SK-N-SH treated with all-trans-retinoic acid at 6 μM for 48 hours (cell line): ENCODE results near the gene ZEB2.
A peak's percentile ranks its signal among the peaks of the same experiment; 100 is the strongest.

Experiments used
- ATAC-seq: fragments of 200-7000 bp; cut with Tn5 transposase; 3 replicates; pipeline ENCODE4 v1.9.1; 2020; ENCODE audit warnings: mild to moderate bottlenecking, moderate library complexity
- ARNTL ChIP-seq: fragments of 450-650 bp; formaldehyde crosslinking; IDR thresholded peaks from 2 replicates; pipeline ENCODE4 v1.5.0; 2020; ENCODE audit warnings: low read depth, mild to moderate bottlenecking, moderate library complexity, borderline replicate concordance
- BACH2 ChIP-seq: fragments of 250-450 bp; sonication (Bioruptor Pico); IDR thresholded peaks from 2 replicates; pipeline ENCODE4 v1.9.0; 2021; ENCODE audit warnings: mild to moderate bottlenecking, borderline replicate concordance
- CREB5 ChIP-seq: fragments of 250-450 bp; sonication (Bioruptor Pico); IDR thresholded peaks from 2 replicates; pipeline ENCODE4 v1.5.1; 2020; ENCODE audit warnings: low read depth, mild to moderate bottlenecking, moderate library complexity
- CSDC2 ChIP-seq: fragments of 250-450 bp; sonication (Bioruptor Pico); IDR thresholded peaks from 2 replicates; pipeline ENCODE4 v1.5.0; 2020; ENCODE audit warnings: mild to moderate bottlenecking, moderate library complexity
- ESRRG ChIP-seq: fragments of 250-450 bp; sonication (Bioruptor Pico); IDR thresholded peaks from 2 replicates; pipeline ENCODE4 v1.6.1; 2021; ENCODE audit warnings: mild to moderate bottlenecking
- GLIS3 ChIP-seq: fragments of 250-450 bp; sonication (Bioruptor Pico); IDR thresholded peaks from 2 replicates; pipeline ENCODE4 v1.5.0; 2020; ENCODE audit warnings: mild to moderate bottlenecking, moderate library complexity
- POU6F1 ChIP-seq: fragments of 250-450 bp; sonication (Bioruptor Pico); IDR thresholded peaks from 2 replicates; pipeline ENCODE4 v1.8.0; 2021; ENCODE audit warnings: low read depth, mild to moderate bottlenecking, moderate library complexity, borderline replicate concordance
- PPARA ChIP-seq: fragments of 250-450 bp; sonication (Bioruptor Pico); IDR thresholded peaks from 2 replicates; pipeline ENCODE4 v1.5.0; 2020; ENCODE audit warnings: mild to moderate bottlenecking, borderline replicate concordance
- RARB ChIP-seq: fragments of 250-450 bp; sonication (Bioruptor Pico); IDR thresholded peaks from 2 replicates; pipeline ENCODE4 v1.8.0; 2021; ENCODE audit warnings: mild to moderate bottlenecking, moderate library complexity
- TCF4 ChIP-seq: fragments of 250-450 bp; sonication (Bioruptor Pico); IDR thresholded peaks from 2 replicates; pipeline ENCODE4 v1.8.0; 2021; ENCODE audit warnings: mild to moderate bottlenecking, moderate library complexity, borderline replicate concordance
- TSHZ2 ChIP-seq: fragments of 250-450 bp; sonication (Bioruptor Pico); IDR thresholded peaks from 2 replicates; pipeline ENCODE4 v1.5.0; 2020; ENCODE audit warnings: mild to moderate bottlenecking, moderate library complexity
- ZFP30 ChIP-seq: fragments of 450-650 bp; formaldehyde crosslinking; IDR thresholded peaks from 2 replicates; pipeline ENCODE4 v1.5.0; 2022; ENCODE audit warnings: mild to moderate bottlenecking, moderate library complexity
- ZNF565 ChIP-seq: fragments of 450-650 bp; formaldehyde crosslinking; conservative IDR thresholded peaks from 2 replicates; pipeline ENCODE4 v1.5.0; 2020; ENCODE audit warnings: low read depth, mild to moderate bottlenecking, moderate library complexity
- ZNF8 ChIP-seq: fragments of 450-650 bp; formaldehyde crosslinking; IDR thresholded peaks from 2 replicates; pipeline ENCODE4 v1.5.0; 2020; ENCODE audit warnings: mild to moderate bottlenecking, moderate library complexity

The ZEB2 gene

GRCh38 chr2:144500563-144500962 is 19.4 kb downstream of the ZEB2 start:
- TF ChIP-seq TSHZ2 (CRISPR knock-in tag) (no peak), ZNF8 (no peak), ZFP30 (no peak), ZNF565 (CRISPR knock-in tag) (no peak), TCF4 (CRISPR knock-in tag) (0 out of 2 replicates have a peak, but pooled peaks have one; percentile 10), ESRRG (no peak)
- ATAC-seq = no peak

GRCh38 chr2:144498277-144498676 is 21.6 kb downstream of the ZEB2 start:
- TF ChIP-seq CSDC2 (CRISPR knock-in tag) (no peak), TSHZ2 (CRISPR knock-in tag) (no peak), BACH2 (CRISPR knock-in tag) (no peak), ARNTL (CRISPR knock-in tag) (no peak), ZFP30 (no peak), CREB5 (no peak)
- ATAC-seq = no peak

GRCh38 chr2:144496977-144497598 is 22.8 kb downstream of the ZEB2 start:
- TF ChIP-seq CREB5 = no peak
- no peak for TF ChIP-seq GLIS3
- no peak for TF ChIP-seq POU6F1 (CRISPR knock-in tag)
- TF ChIP-seq RARB (CRISPR knock-in tag) = no peak
- TF ChIP-seq PPARA (CRISPR knock-in tag) = no peak
- no peak for TF ChIP-seq ZNF565 (CRISPR knock-in tag)
- no peak for TF ChIP-seq CSDC2 (CRISPR knock-in tag)
- TF ChIP-seq TSHZ2 (CRISPR knock-in tag) = no peak
- no peak for ATAC-seq
